ENCODE data around the gene ZNF526.

- TF ChIP-seq EP300 (IDR thresholded peaks at IDR 0.05): no peak
- TF ChIP-seq CTCF (IDR thresholded peaks at IDR 0.05): no peak
Observed at GRCh38 chr19:42275103-42275502, 55.0 kb downstream of the ZNF526 start.

All from ovary (tissue), 3 donors.